MCF 10A (cell line): Measurements from ENCODE around the gene MPZL2. TPM values are rescaled to one million over a fixed set of nuclear protein-coding genes. Genes with fewer than 3 reads are reported as not detected.
A peak's percentile ranks its signal among the peaks of the same experiment; 100 is the strongest.

Experiments
- BruUV-seq: library from RNA; stranded (reverse); fragments of 400-500 nt; replicated peaks from 2 replicates; lab custom pipeline; 2021; lab: Mats Ljungman, UMichigan
- CTCF ChIA-PET: fragments of 300-600 bp; sonication (Branson Sonifier 250); formaldehyde crosslinking; extraction: SDS; loops from one replicate; lab custom pipeline; 2021; ENCODE audit warnings: antibody characterized with exemption, inconsistent platforms; lab: Yijun Ruan, JAX
- POLR2A ChIA-PET: fragments of 300-600, 350-650 bp; sonication (Branson Sonifier 250); formaldehyde crosslinking; extraction: SDS; loops from one replicate; lab custom pipeline; 2020; ENCODE audit warnings: antibody characterized with exemption, inconsistent platforms; lab: Yijun Ruan, JAX
- DNase-seq: peaks from one replicate; pipeline ENCODE4 v3.0.0-alpha.2; 2018; ENCODE audit not compliant: unreplicated experiment
- H3K27ac Mint-ChIP-seq: one replicate; pipeline ENCODE4 v1.8.0; 2022; ENCODE audit warnings: mild to moderate bottlenecking, low read depth, mixed read lengths; ENCODE audit not compliant: unreplicated experiment
- H3K27me3 Mint-ChIP-seq: one replicate; pipeline ENCODE4 v1.8.0; 2022; ENCODE audit warnings: mixed read lengths; ENCODE audit not compliant: insufficient read depth, unreplicated experiment
- H3K36me3 Mint-ChIP-seq: one replicate; pipeline ENCODE4 v1.8.0; 2022; ENCODE audit warnings: mild to moderate bottlenecking, moderate library complexity, mixed read lengths; ENCODE audit not compliant: insufficient read depth, unreplicated experiment
- H3K4me1 Mint-ChIP-seq: one replicate; pipeline ENCODE4 v1.8.0; 2022; ENCODE audit warnings: mixed read lengths; ENCODE audit not compliant: insufficient read depth, unreplicated experiment
- H3K4me3 Mint-ChIP-seq: one replicate; pipeline ENCODE4 v1.8.0; 2022; ENCODE audit warnings: mild to moderate bottlenecking, moderate library complexity, mixed read lengths; ENCODE audit not compliant: unreplicated experiment
- H3K9me3 Mint-ChIP-seq: one replicate; pipeline ENCODE4 v1.8.0; 2022; ENCODE audit warnings: mixed read lengths; ENCODE audit not compliant: unreplicated experiment
- intact Hi-C: fragments of 100-400 bp; cut with micrococcal nuclease; formaldehyde crosslinking; loops from 2 replicates; pipeline ENCODE4 v1.14.1; 2022
- total RNA-seq: library from RNA; stranded (reverse); gene quantifications from 2 replicates; pipeline ENCODE4 v1.2.3, GENCODE V29; 2022
- TF ChIP-seq, protein P1 (sequence below): fragments of 200-600 bp; IDR thresholded peaks from one replicate; pipeline ENCODE4 v1.8.0; 2022; ENCODE audit warnings: antibody characterized with exemption, mild to moderate bottlenecking; ENCODE audit not compliant: unreplicated experiment

The MPZL2 gene
- total RNA-seq, 1 experiment from 2014 or later, result 13.7 TPM

DNA sequence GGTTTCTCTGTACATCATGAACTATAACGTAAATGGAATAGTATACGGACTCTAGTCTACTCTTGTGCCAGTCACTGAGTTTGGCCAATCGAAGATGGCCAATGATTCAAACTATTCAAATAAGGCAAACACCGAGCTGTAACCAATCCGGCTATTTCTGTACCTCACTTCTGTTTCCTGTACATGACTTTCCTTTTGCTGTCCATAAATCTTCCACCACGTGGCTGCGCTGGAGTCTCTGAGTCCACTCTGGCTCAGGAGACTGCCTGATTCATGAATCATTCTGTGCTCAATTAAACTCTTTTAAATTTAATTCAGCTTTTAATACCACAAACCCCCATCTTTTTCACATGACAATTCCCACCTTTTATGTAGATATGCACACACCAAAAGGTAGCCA is 37.8 kb downstream of the MPZL2 start:
- Mint-ChIP-seq H3K27ac (no peak overlapping the region), H3K9me3 (no peaks in the 10 kb centered on the region), H3K36me3 (peaks cover 20% of the 10 kb centered on the region), H3K27me3 (no peaks in the 10 kb centered on the region), H3K4me3 (no peak overlapping the region), H3K4me1 (no peaks in the 10 kb centered on the region)
- TF ChIP-seq, protein P1, sequence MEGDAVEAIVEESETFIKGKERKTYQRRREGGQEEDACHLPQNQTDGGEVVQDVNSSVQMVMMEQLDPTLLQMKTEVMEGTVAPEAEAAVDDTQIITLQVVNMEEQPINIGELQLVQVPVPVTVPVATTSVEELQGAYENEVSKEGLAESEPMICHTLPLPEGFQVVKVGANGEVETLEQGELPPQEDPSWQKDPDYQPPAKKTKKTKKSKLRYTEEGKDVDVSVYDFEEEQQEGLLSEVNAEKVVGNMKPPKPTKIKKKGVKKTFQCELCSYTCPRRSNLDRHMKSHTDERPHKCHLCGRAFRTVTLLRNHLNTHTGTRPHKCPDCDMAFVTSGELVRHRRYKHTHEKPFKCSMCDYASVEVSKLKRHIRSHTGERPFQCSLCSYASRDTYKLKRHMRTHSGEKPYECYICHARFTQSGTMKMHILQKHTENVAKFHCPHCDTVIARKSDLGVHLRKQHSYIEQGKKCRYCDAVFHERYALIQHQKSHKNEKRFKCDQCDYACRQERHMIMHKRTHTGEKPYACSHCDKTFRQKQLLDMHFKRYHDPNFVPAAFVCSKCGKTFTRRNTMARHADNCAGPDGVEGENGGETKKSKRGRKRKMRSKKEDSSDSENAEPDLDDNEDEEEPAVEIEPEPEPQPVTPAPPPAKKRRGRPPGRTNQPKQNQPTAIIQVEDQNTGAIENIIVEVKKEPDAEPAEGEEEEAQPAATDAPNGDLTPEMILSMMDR, result no peak
- ChIA-PET CTCF (interaction anchor here (1.1 to 1.6 kb wide), 3 partner anchors 16 to 69 kb away, joined by 3 to 7 read pairs (median 3); no protein-coding TSS in a partner anchor), POLR2A (no interaction called here)
- BruUV-seq, result no TSS peak
- intact Hi-C loops, result no loop called here
- DNase-seq, result no peak

DNA sequence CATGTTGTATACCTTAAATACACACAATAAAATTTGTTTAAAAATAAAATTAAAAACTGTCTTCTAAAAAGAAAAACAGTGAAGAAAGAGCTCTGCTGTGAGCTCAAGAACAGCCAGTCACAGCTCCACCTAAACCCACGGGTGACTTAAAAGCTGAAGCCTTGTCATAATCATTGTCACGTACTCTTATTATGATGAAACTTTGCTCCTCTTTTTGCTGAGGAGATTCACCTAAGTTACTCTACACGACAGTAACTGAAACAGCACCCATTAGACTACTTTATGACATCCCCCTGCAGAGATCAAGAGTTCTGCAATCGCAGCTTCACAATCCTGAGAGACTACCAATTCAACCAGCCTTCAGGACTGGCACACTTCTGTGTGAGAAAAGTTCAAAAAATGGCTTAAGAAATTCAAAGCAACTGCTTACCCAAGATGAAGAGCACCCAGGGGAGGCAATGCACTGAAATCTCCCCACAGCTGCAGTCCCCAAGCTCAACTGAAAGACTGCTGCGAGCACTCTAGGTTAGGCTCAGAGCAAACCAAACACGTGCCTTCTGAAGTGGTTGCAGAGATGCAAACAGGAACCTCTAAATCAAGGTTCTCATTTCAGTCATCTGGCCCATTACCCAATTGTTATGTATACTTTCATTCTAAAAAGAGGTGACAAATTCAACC is 39.4 kb downstream of the MPZL2 start, which contains the start of gene JAML:
JAML (minus strand) TSS at position 501 of the 678 bp plus-strand sequence. CDS start 10,145 bp downstream, outside the sequence.
- Mint-ChIP-seq H3K27ac (no peak within 1 kb of the TSS), H3K4me3 (no peak within 1 kb of the TSS), H3K9me3 (no peaks in the 10 kb centered on the region), H3K4me1 (no peaks in the 10 kb centered on the region), H3K36me3 (peaks cover 20% of the 10 kb centered on the region), H3K27me3 (peaks cover 9% of the 10 kb centered on the region)
- ChIA-PET CTCF (interaction anchor here (0.6 to 0.9 kb wide), 2 partner anchors 26 to 203 kb away, joined by 3 read pairs; no protein-coding TSS in a partner anchor), POLR2A (interaction anchor here (1.0 kb wide), 1 partner anchor 8 kb away, joined by 3 read pairs; no protein-coding TSS in a partner anchor)
- TF ChIP-seq, protein P1, result no peak
- DNase-seq, result no peak
- TSS peak; percentile 8 for BruUV-seq
- intact Hi-C loops, result no loop called here

DNA sequence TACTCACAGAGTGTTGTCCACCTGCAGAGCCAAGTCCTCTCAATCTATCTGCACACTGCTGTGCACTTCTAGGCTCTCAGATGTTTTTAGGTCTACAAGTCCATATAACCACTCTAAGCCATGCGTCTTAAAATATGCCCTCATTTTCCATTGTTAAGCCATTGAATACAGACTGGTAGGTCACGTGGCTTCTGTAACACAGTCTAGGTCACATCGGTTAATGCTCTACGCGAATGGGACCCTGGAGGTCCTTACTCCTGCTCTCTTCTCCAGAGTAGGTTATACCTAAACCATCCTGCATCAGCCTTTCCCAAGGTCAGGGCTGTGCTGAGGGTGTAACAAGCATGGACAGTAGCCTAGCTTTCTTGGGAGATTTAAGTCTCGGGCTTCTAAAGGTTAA is 40.1 kb downstream of the MPZL2 start:
- POLR2A ChIA-PET, result no interaction called here
- CTCF ChIA-PET, result interaction anchor here (0.6 kb wide), 1 partner anchor 204 kb away, joined by 3 read pairs; no protein-coding TSS in a partner anchor
- intact Hi-C loops, result no loop called here
- Mint-ChIP-seq H3K4me3 (no peak overlapping the region), H3K27me3 (peaks cover 15% of the 10 kb centered on the region), H3K4me1 (no peaks in the 10 kb centered on the region), H3K9me3 (no peaks in the 10 kb centered on the region), H3K27ac (no peak overlapping the region), H3K36me3 (peaks cover 14% of the 10 kb centered on the region)
- no TSS peak for BruUV-seq
- TF ChIP-seq, protein P1, result no peak
- no peak for DNase-seq

DNA sequence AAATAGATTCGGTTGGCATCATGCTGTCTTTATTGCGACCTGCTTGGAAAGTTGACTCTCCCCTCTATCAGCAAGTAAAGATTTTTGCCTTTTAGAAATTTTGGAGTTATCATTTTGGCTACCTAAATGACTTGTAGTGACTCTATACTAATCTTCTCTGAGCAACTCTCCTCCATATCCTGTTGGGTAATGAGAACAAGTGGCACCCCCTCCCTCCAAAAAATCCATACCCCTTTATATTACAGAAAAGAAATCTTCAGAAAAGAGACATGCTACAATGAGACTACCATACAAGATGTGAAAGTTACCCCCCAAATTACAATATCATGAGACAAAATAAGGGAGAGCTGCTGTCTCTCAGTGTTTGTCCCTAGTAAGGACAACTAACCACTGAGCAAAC is 40.5 kb downstream of the MPZL2 start:
- Mint-ChIP-seq H3K27ac (no peak overlapping the region), H3K27me3 (peaks cover 15% of the 10 kb centered on the region), H3K4me3 (no peak overlapping the region), H3K4me1 (no peaks in the 10 kb centered on the region), H3K36me3 (peaks cover 10% of the 10 kb centered on the region), H3K9me3 (no peaks in the 10 kb centered on the region)
- no peak for DNase-seq
- POLR2A ChIA-PET, result no interaction called here
- CTCF ChIA-PET, result no interaction called here
- intact Hi-C loops, result no loop called here
- TF ChIP-seq, protein P1, result no peak
- BruUV-seq, result no TSS peak
